ENCODE data around the gene IL4.
A peak's percentile ranks its signal among the peaks of the same experiment; 100 is the strongest.
"Not testable (repeated sequence)": the region's sequence is repeated elsewhere in the genome, so short reads cannot be mapped to it uniquely, and the experiment has no call there.

IL4 gene

DNA sequence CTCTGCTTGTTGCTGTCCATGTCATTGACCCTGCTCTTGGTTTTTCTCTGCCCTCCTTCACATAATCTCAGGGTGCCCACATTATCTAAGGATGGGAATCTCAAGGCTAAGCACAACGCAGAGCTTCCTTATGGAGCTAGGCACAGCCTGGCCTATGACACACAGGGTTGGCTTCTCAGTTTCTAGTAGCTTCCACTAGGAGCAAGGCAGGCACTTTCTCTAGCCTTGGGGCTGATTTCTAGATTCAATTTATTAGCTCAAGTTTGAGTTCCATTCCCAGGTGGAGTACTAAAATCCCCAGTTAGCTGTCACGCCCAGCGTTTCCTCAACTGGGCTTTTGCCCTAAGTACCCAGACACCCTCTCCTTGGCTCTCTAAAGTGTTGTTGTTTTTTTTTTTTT lies 12.4 kb downstream of the IL4 start:
- DNase-seq, result no peak
- no peak overlapping the region for H3K27ac Mint-ChIP-seq
- H3K4me1 Mint-ChIP-seq, result peaks cover 37% of the 10 kb centered on the region
- H3K36me3 Mint-ChIP-seq, result no peaks in the 10 kb centered on the region
- CTCF ChIA-PET, result interaction anchor here (0.6 to 1.1 kb wide), 2 partner anchors 127 to 159 kb away, joined by 3 read pairs; no protein-coding TSS in a partner anchor
- H3K4me3 Mint-ChIP-seq, result no peak overlapping the region
- H3K27me3 Mint-ChIP-seq, result peaks cover 8% of the 10 kb centered on the region
- no peaks in the 10 kb centered on the region for H3K9me3 Mint-ChIP-seq

- Mint-ChIP-seq H3K27me3 (peaks cover 8% of the 10 kb centered on the region), H3K4me1 (peaks cover 44% of the 10 kb centered on the region), H3K4me3 (no peak overlapping the region), H3K36me3 (no peaks in the 10 kb centered on the region), H3K9me3 (no peaks in the 10 kb centered on the region), H3K27ac (peak overlapping the region; percentile 49)
- CTCF ChIA-PET, result no interaction called here
- DNase-seq, result peak; percentile 67
Measured at GRCh38 chr5:132687995-132688394, 14.2 kb downstream of the IL4 start.

DNA sequence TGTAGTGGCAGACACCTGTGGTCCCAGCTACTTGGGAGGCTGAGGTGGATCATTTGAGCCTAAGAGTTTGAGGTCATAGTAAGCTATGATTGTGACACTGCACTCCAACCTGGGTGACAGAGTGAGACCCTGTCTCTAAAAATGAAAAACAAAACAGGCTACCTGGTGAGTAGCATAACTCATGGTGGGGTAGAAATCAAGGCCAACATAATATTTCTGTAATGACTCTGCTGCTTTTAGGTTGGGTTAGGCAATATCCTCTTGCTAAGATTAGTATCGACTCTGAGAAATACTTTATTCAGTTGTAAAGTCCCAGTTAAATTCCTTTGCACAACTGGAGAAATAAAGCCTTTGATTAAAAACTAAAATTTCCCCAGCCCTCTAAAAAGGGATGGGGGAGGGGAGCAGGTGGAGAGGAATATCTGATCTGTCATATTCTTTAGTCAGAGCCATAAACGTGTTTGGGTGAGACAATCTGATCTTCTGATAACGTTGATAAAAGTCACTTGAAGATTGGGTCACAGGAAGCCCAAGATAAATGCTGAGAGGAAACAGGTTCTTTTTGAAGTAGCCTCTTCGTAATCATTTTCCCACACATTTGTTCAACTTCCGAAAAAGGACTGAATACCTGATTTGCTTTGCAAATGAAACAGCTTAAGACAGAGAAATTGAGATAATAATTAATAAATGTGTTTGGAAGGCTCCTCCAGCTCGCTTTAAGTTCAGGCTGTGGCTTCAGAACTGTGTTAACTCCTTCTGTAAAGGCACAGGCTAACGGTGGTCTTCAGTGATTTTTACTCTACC lies 14.9 kb downstream of the IL4 start:
- Mint-ChIP-seq H3K4me1 (peaks cover 44% of the 10 kb centered on the region), H3K9me3 (no peaks in the 10 kb centered on the region), H3K27me3 (peaks cover 8% of the 10 kb centered on the region), H3K4me3 (no peak overlapping the region), H3K27ac (peak overlapping the region; percentile 49), H3K36me3 (no peaks in the 10 kb centered on the region)
- CTCF ChIA-PET, result no interaction called here
- no peak for DNase-seq

DNA sequence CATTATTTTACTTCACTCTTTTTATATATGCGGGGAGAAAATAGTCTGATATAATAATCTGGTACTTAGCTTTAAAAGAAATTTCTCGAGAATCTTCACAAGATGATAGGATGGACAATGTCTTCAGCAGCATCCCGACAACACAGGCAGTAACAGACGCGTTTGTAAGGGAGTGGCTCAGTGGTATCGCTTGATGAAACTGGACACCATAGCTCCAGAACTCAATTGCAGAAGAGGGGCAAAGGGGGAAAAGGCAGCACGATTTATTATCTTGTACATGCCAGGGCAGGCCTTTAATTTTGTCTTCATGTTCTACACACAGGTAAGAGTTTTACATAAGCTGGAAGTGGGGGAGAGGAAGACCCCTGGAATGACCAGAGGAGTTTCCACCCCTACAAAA lies 15.7 kb downstream of the IL4 start:
- H3K27ac Mint-ChIP-seq, result no peak overlapping the region

GRCh38 chr5:132690156-132690555 lies 16.4 kb downstream of the IL4 start:
- Mint-ChIP-seq H3K36me3 (no peaks in the 10 kb centered on the region), H3K27me3 (peaks cover 8% of the 10 kb centered on the region), H3K4me1 (peaks cover 37% of the 10 kb centered on the region), H3K4me3 (no peak overlapping the region), H3K27ac (no peak overlapping the region), H3K9me3 (no peaks in the 10 kb centered on the region)
- no peak for DNase-seq
- CTCF ChIA-PET, result interaction anchor here (1.2 kb wide), 1 partner anchor 21 kb away, joined by 3 read pairs; no protein-coding TSS in a partner anchor

More for the DNA sequence above, 15.7 kb downstream of the IL4 start:
- Mint-ChIP-seq H3K36me3 (no peaks in the 10 kb centered on the region), H3K9me3 (no peaks in the 10 kb centered on the region), H3K4me3 (no peak overlapping the region), H3K4me1 (peaks cover 41% of the 10 kb centered on the region), H3K27me3 (peaks cover 8% of the 10 kb centered on the region)
- DNase-seq, result no peak
- CTCF ChIA-PET, result interaction anchor here (1.2 kb wide), 1 partner anchor 22 kb away, joined by 3 read pairs; no protein-coding TSS in a partner anchor

- H3K27ac Mint-ChIP-seq, H3K27me3 Mint-ChIP-seq, DNase-seq, CTCF ChIA-PET, H3K4me3 Mint-ChIP-seq, H3K9me3 Mint-ChIP-seq, H3K36me3 Mint-ChIP-seq: not testable (repeated sequence)
- H3K4me1 Mint-ChIP-seq, result peaks cover 28% of the 10 kb centered on the region
Measured at GRCh38 chr5:132691755-132692631, 18.2 kb downstream of the IL4 start.

DNA sequence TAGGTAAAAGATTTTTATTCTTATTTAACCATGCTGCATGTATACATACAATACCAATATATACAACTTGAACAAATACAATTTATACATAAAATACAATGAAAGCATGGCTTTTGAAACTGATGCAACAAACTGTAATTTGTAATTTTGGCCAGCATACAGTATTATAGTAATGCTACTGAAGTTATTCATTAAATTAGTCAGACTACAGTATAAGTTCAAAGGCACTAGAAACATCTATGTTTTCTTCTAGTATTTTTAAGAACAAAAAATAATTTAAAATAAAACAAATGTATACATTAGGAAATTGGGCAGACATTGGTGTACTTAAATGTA lies 18.8 kb downstream of the IL4 start:
- Mint-ChIP-seq H3K27me3 (peaks cover 4% of the 10 kb centered on the region), H3K4me3 (no peak overlapping the region), H3K36me3 (no peaks in the 10 kb centered on the region), H3K4me1 (peaks cover 27% of the 10 kb centered on the region), H3K27ac (no peak overlapping the region), H3K9me3 (no peaks in the 10 kb centered on the region)
- CTCF ChIA-PET, result no interaction called here
- no peak for DNase-seq

- peaks cover 4% of the 10 kb centered on the region for H3K36me3 Mint-ChIP-seq
- no peak overlapping the region for H3K27ac Mint-ChIP-seq
- CTCF ChIA-PET, result interaction anchor here (0.9 kb wide), 1 partner anchor 20 kb away, joined by 3 read pairs; no protein-coding TSS in a partner anchor
- DNase-seq, result no peak
- no peaks in the 10 kb centered on the region for H3K27me3 Mint-ChIP-seq
- H3K4me3 Mint-ChIP-seq, result no peak overlapping the region
- H3K9me3 Mint-ChIP-seq, result no peaks in the 10 kb centered on the region
- H3K4me1 Mint-ChIP-seq, result peaks cover 9% of the 10 kb centered on the region
Measured at GRCh38 chr5:132695956-132696355, 22.2 kb downstream of the IL4 start.

GRCh38 chr5:132704875-132705274 lies 31.1 kb downstream of the IL4 start:
- Mint-ChIP-seq H3K9me3 (no peaks in the 10 kb centered on the region), H3K27ac (no peak overlapping the region), H3K4me1 (peaks cover 14% of the 10 kb centered on the region), H3K4me3 (no peak overlapping the region), H3K36me3 (peaks cover 7% of the 10 kb centered on the region), H3K27me3 (no peaks in the 10 kb centered on the region)
- CTCF ChIA-PET, result interaction anchor here (1.4 kb wide), 1 partner anchor 178 kb away, joined by 3 read pairs; no protein-coding TSS in a partner anchor
- DNase-seq, result no peak

- no peak for DNase-seq
- Mint-ChIP-seq H3K27ac (no peak overlapping the region), H3K27me3 (no peaks in the 10 kb centered on the region), H3K9me3 (no peaks in the 10 kb centered on the region), H3K4me3 (no peak overlapping the region), H3K4me1 (peaks cover 8% of the 10 kb centered on the region), H3K36me3 (peaks cover 2% of the 10 kb centered on the region)
- CTCF ChIA-PET, result interaction anchor here (0.6 to 1.6 kb wide), 3 partner anchors 41 to 182 kb away, joined by 5 to 7 read pairs (median 6); no protein-coding TSS in a partner anchor
Measured at GRCh38 chr5:132708645-132709044, 34.9 kb downstream of the IL4 start.

GRCh38 chr5:132714456-132715307 lies 40.9 kb downstream of the IL4 start:
- CTCF ChIA-PET, result interaction anchor here (0.6 to 2.6 kb wide), 10 partner anchors 13 to 188 kb away, joined by 3 to 18 read pairs (median 4); no protein-coding TSS in a partner anchor
- no peak overlapping the region for H3K27ac Mint-ChIP-seq
- no peak for DNase-seq
- H3K4me1 Mint-ChIP-seq, result peaks cover 12% of the 10 kb centered on the region
- H3K4me3 Mint-ChIP-seq, result no peak overlapping the region
- H3K36me3 Mint-ChIP-seq, result peaks cover 2% of the 10 kb centered on the region
- H3K9me3 Mint-ChIP-seq, result no peaks in the 10 kb centered on the region
- H3K27me3 Mint-ChIP-seq, result no peaks in the 10 kb centered on the region

DNA sequence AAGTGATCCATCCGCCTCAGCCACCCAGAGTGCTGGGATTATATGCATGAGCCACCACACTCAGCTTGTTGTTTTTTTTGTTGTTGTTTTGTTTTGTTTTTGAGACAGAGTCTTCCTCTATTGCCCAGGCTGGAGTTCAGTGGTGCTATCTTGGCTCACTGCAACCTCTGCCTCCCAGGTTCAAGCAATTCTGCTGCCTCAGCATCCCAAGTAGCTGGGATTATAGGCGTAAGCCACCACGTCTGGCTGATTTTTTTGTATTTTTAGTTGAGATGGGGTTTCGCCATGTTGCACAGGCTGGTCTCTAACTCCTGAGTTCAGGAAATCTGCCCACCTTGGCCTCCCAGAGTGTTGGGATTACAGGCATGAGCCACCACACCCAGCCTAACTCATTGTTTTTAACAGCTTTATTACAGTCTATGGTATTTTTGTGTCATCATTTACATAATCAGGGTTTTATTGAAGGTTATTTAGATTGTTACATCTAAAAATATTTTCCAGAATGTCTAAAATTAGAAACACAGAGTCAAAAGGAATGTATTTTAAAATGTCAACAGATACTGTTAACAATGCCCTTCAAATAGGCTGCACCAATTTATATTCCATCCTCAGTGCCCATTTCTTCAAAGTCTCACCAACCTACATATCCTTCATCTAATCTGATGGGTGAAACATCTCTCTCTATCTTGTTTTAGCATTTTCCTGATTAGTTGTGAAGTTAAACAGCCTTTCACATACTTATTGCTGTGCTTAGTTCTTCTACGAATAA lies 44.9 kb downstream of the IL4 start:
- no peaks in the 10 kb centered on the region for H3K36me3 Mint-ChIP-seq
- H3K27me3 Mint-ChIP-seq, result no peaks in the 10 kb centered on the region
- H3K4me3 Mint-ChIP-seq, result no peak overlapping the region
- no peaks in the 10 kb centered on the region for H3K9me3 Mint-ChIP-seq
- no peak for DNase-seq
- peaks cover 12% of the 10 kb centered on the region for H3K4me1 Mint-ChIP-seq
- no peak overlapping the region for H3K27ac Mint-ChIP-seq
- CTCF ChIA-PET, result interaction anchor here (0.6 to 1.4 kb wide), 2 partner anchors 166 to 192 kb away, joined by 3 read pairs; no protein-coding TSS in a partner anchor

DNA sequence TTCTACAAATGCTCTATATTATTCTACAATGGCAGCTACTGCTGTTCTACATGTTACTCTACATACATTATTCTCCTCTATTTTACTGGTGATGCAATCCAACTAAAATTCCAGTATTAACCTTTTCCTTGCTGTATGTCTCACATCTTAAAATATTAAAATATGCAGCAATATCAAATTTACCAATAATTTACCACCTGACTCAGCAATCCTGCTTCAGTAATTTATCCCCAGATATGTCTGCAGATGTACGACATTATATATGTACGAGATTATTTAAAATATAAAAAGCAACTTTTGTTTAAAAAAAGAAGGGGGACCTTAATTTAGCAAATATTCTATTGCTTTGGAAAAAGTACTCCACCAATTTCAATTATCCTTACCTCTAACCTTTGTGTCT lies 52.0 kb downstream of the IL4 start:
- H3K4me1 Mint-ChIP-seq, result no peaks in the 10 kb centered on the region
- no peaks in the 10 kb centered on the region for H3K9me3 Mint-ChIP-seq
- H3K27me3 Mint-ChIP-seq, result no peaks in the 10 kb centered on the region
- no peak overlapping the region for H3K4me3 Mint-ChIP-seq
- peaks cover 7% of the 10 kb centered on the region for H3K36me3 Mint-ChIP-seq
- CTCF ChIA-PET, result interaction anchor here (0.9 kb wide), 1 partner anchor 9 kb away, joined by 3 read pairs; no protein-coding TSS in a partner anchor
- no peak overlapping the region for H3K27ac Mint-ChIP-seq
- DNase-seq, result no peak
